ENCODE measurements around the gene SMIM24.

Gene SMIM24

DNA sequence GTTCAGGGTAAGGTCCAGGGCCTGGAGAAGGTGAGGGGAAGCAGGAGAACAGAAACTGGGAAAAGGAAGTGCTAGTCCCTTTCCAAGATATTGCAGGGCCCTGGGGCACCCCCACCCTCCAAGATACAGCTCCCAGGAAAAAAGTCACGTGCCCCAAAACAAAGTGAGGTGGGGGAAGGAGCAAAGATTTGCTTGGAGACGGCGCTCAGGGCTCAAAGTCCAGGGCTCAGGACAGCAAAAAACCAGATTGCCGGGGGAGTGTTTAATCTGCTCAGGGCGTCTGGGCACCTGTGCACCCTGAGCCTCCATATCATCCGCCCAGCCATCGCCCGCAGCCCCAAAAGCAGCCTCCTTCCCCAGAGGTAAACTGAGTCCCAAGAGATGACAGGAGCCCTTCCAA, 6.3 kb downstream of the SMIM24 start:
- DNase-seq (ENCODE audit: low read depth in 2 of 2), result no peak

DNA sequence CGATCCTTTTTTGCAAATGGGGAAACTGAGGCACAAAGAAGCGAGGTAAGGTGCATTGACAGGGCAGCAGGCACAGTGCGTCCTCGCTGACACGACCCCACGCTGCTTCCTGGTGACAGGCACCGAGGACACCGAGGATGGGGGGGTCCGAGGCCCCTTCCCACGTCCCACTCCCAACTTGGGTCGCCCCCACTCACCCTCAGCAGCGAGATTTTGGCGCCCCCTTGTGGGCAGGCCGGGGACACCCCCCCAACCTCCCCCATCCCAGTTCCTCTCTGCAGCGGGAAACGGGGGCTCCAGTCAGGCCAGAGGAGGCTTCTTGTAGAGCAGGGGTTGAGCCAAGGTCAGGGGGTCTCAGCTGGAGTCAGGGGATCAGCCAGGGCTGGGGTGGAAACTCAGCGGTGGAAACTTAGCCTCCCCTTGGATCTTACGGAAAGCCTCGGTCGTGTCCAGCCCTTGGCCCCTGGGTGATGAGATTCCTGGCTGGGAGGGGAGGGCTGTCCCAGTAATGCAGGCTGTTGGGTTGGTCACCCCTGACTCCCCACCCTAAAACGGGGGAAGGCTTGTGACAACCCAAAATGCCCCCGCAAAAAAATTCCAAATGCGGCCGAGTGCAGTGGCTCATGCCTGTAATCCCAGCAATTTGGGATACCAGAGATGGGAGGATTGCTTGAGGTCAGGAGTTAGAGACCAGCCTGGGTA, 8.2 kb downstream of the SMIM24 start:
- DNase-seq (ENCODE audit: low read depth in 2 of 2), result peak in 1 of 2 experiments; percentile 45

GRCh38 chr19:3470500-3471128, 9.7 kb downstream of the SMIM24 start:
- no peak for DNase-seq (ENCODE audit: low read depth in 2 of 2)

DNA sequence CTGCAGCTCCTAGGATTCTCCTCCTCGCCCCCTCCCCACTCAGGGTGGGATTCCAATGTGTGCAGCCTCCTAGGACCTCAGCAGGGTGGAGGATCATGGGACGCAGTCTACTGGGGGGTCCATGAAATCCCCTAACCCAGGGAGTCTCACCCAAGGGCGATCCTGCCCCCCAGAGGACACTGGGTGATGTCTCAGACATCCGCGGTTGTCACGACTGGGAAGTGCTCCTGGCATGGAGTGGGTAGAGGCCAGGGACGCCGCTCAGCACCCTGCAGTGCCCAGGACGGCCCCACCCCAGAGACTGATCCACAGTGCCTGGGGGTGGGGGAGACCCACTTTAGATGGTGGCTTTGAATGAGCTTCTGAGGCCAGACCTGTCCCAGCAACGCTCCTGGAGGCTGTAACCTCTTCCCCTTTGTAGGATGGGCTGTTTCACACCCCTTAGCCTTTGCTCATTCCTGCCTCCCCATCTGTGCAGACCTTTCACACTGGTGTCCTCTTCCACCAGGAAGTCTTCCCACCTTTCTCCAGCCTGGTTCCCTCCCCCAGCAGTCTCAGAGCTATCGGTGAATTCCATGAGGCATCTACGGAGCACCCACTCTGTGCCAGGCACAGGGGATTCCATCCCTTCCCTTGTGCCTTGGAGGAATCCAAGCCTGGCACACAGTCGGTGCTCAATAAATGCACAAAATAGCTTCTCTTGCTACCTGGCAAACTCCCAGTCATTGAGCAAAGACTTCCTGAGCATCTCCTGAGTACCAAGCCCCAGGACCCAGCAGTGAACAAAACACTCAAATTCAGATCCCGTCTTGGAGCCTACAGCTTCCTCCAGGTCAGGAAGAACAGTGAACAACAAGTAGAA, 10.5 kb downstream of the SMIM24 start:
- no peak for DNase-seq (ENCODE audit: low read depth in 2 of 2)

- DNase-seq (ENCODE audit: low read depth in 2 of 2), result no peak
Measured at GRCh38 chr19:3468211-3468610, 12.1 kb downstream of the SMIM24 start.

GRCh38 chr19:3467437-3468198, 12.7 kb downstream of the SMIM24 start:
- no peak for DNase-seq (ENCODE audit: low read depth in 2 of 2)

DNA sequence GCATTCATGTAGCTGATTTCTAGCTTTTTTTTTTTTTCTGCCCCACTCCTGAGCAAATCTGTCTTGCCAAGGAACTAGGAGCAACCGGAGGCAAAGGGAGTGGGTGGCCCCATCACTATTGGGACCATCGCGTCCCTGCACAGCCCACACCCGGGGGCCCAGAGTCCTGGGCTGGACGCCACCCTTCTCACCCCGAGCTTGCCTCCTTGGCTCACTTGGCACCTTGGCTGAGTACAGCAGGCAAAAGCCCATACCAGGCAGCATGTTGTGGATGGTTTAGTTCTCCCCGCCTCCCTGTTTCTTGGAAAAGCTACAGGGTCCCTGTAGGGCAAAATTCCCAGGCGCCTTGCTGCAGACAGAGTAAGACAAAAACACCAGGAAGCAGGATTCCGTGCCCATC, 13.7 kb downstream of the SMIM24 start:
- DNase-seq (ENCODE audit: low read depth in 2 of 2), result no peak

- no peak for DNase-seq (ENCODE audit: low read depth in 2 of 2)
Measured at GRCh38 chr19:3465552-3465951, 14.8 kb downstream of the SMIM24 start.

DNA sequence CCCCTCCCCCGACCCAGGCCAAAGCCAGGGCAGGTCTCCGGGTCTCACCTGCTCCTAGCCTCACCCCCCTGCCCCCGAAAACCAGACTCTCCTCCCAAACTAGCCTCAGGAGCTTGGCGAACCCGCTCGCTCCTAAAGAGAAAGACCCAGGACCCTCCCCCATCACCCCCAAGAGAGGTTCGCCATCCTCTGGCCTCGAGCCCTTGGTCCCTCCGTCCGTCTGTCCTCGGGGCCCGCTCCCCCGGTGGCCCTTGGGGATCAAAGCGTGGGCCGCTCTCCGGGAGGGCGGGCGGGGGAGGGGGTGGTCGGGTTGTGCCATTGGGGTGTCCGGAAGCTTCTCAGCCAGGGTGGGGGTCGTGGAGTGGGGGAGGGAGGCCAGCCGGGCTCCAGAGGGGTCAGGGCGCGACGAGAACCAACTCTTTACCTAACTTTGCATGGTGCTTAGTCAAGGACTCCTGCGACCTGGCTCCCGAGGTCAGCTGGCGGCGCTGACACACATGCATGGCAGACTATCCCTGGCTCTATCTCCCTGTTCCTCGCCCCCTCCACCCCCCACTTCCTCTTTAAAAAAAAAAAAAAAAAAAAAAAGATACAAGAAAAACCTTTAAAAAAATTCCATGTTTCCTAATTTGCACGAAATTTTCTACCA, 15.6 kb downstream of the SMIM24 start:
- no peak for DNase-seq (ENCODE audit: low read depth in 2 of 2)

DNA sequence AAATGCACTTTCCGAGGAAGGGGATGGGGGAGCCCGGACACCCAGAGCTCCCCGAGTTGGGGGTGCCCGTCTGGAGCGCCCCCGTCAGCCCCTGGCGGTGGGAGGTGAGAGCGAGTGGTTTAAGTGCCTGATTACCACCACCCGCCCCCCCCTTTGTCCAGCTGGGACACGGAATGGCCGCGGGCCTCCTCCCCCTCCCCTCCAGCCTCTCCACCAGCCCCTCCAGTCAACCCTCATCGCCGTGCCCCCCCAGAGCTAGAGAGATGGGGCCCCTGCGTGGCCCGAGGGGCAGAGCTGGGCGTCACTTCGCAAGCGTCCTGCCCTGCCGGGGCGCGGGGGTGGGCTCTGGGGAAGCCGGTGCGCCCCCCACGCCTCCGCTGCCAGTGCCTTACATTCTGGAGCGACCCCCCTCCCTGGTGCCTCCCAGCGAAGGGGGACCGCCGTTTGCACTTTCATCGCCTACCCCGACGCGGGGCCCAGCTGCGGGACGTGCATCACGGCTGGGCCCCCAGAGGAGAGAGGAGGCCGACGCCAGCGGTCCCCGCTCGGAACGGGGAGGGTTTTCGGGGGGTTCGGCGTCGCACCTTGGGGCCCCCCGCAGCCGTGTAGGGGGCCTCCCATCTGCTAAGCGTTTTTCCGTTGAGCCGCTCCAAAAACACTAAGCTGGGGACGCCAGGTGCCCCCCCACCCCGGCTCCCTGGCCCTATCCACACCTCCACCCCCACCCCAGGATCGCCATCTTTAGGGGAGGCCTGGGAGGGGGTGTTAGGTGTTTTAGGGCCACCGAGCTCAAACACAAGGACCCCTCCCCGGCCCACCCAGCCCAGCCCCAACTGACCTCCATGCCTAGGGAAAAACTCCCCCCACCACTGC, 16.4 kb downstream of the SMIM24 start:
- DNase-seq (ENCODE audit: low read depth in 2 of 2), result no peak

DNA sequence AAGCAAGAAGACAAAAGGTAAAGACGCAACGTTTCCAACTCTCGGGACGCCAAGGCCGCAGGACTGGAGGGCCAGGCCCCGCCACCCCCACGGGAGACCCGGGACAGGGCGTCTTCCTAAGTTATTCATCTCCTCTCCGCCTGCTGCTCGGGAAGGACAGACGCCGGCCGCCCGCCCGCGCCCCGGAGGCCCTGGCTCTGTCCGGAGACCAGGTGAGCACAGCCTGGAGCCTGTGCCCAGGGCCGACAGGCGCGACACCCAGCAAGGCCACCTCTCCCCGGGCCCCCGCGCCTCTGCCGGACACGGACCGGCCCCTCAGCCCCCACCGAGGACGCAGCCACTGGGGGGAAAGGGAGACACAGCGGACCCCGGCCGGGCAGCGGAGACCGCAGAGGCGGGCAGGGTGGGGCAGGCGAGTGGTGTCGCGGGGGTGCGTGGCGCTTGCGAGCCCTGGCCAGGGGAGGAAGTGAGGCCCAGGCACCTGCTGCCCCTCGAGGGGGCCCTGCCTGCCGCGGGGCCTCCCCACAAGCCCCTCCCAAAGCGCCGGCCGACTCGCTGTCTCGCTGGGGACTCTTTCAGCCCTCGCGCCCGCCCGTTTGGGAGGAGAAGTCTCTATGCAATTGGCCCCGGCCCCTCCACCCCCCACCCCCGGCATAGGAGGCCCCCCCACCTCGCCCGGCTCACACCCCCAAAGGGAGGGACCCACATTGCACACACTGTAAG, 17.2 kb downstream of the SMIM24 start:
- DNase-seq (ENCODE audit: low read depth in 2 of 2), result no peak

- DNase-seq (ENCODE audit: low read depth in 2 of 2), result no peak
Measured at GRCh38 chr19:3459965-3460582, 20.3 kb downstream of the SMIM24 start.

DNA sequence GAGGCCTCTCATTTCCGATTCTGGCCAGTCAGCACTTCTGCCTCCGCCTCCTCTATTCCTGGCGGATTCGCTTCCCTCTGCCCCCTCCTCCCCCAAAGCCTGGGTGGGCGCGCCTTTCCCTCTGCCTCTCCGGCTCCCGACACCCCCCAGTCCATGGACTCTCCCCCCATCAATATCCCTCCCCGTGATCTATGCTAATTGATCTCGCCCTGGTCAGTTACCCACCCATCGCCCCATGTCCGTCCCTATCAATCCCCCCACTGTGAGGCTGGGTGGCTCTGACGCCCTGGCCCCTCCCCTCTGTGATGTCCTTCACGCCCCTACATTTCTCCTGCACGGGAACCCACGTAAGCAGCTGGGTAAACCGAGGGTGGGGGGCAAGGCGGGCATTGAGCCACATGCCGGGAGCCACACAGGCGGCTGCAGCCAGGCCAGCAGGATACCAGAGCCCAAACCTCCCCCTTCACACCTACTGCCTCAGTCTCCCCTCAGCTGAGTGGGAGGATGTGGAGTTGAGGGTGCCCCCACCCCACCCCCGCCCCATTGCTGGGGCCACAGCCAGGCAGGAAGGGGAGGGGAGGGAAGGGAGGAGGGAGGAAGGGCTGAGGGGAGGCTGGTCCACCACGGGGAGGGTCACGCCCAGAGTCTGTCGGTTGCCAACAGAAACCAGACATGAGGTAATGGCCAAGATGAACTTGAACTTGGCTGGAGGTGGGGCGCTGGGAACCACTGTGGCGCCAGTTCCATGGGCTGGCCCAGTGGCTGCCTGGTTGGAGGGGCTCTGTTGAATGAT, 21.0 kb downstream of the SMIM24 start:
- DNase-seq (ENCODE audit: low read depth in 2 of 2), result no peak

DNA sequence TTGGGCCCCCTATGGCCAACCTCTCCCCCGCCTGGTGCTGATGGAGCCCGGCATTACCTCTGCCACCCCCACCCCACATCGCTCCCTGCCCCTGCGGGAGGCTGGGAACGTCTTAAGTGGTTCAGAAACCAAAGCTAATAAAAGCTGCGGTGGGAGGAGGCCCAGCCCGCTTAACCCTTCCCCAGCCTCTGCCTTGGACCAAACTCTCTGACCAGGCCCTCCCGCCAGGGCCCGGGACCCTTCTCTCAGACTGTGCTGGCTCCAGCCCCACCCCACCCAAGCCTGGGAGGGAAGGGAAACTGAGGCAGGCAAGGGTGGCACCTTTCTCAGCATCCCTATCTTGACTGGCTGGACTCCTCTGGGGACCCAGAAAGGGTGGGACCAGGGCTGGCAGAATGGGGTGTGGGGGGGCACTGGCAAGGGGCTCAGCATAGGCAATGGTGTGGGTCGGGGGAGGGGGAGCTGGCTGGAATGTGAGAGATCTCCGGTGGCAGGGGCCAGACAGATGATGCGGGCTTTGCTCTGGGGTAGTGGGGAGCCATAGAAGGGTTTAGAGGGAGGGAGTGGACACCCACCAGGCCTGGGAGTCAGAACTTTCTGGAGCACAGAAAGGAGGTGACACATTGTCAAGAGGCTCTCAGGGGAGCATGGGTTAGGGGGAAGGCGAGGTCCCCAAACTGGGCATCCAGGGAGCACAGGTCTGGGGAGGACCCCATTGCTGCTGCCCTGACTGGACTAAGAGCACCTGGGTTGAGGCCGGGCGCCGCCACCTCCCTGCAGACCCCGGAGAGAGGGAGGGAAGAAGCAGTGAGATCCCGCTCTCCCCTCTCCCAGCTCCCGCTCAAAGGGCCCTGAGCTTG, 21.9 kb downstream of the SMIM24 start:
- no peak for DNase-seq (ENCODE audit: low read depth in 2 of 2)

DNA sequence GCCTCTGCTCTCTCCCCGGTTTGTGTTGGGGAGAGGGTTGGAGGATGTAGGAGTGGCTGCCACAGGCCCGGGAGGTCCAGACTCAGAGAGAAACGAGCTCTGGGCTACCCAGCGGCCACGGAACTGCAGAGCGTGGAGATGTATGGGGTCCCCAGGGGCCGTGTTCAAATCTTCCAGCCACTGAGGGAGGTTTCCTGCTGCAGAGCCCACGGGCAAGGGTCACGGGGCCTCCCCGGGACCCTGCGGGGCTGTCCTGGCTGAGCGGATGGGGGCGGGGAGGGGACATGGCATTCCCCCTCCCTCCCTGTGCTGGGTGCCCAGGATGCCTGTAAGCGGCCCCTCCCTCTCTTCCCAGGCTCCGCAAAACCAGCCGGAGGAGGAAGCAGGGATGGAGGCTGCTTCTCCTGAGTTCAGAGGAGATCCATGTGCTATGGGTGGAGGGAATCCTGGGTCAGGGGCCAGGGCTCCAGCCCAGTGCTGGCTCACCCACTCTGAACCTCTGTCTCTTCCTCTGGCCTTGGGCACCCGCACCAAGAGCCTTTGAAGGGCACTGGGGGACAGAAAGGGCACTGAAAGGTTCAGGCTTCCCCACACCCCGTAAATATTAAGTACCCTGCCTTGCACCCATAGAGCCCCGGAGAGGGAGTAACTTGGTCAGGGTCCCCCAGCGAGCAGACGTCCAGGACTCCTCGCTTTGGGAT, 22.6 kb downstream of the SMIM24 start:
- no peak for DNase-seq (ENCODE audit: low read depth in 2 of 2)

GRCh38 chr19:3456925-3457527, 23.3 kb downstream of the SMIM24 start:
- DNase-seq (ENCODE audit: low read depth in 2 of 2), result no peak
